Measurements from ENCODE around the gene CD47.

CD47 gene

DNA sequence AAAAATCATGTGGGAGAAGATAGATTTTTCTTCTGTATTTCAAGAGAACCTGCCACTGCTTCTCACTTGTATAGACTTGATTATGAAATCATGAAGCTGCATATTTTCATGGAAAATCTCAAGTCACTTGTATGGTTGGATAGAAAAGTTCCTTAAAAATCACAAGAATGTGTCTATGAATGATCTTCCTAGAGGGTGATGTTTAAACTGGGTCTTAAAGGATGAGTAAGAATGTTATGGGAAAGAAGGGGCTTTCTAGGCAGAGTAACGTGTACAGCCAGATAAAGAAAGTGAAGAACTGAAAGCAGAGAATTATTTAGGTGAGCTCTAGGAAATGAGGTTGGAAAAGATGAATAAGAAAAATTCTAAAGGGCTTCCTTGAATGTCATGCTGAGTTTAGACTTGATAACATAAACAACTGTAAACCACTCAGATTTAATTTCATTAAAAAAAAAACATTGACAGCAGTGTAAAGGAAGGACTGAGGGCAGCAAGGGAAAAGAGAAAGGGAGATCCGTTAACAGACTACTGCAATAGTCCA, 5.0 kb downstream of the CD47 start:
- Histone ChIP-seq H3K4me2 (ENCODE audit: insufficient read depth, low read length) (peak overlapping the region; percentile 83; the same call in 1 of the 2 replicates), H3K9me3 (ENCODE audit: insufficient read depth, low read length, severe bottlenecking) (no peaks in the 10 kb centered on the region), H3K4me1 (ENCODE audit: insufficient read depth, low read length) (peaks cover 59% of the 10 kb centered on the region), H4K20me1 (ENCODE audit: insufficient read depth, low read length) (peaks cover 48% of the 10 kb centered on the region; the same call in 1 of the 2 replicates), H3K79me2 (ENCODE audit: insufficient read depth, low read length) (peaks cover 99% of the 10 kb centered on the region), H3K27ac (ENCODE audit: low read length) (no peak overlapping the region), H3K9ac (ENCODE audit: low read depth, low read length) (no peak overlapping the region), H3K4me3 (ENCODE audit: low read depth in 1 of 2, low read length in 2 of 2) (no peak overlapping the region), H2AFZ (ENCODE audit: low read depth, low read length) (no peak overlapping the region), H3K27me3 (ENCODE audit: insufficient read depth, low read length, poor library complexity) (no peaks in the 10 kb centered on the region), H3K36me3 (ENCODE audit: insufficient read depth, low read length) (peaks cover 16% of the 10 kb centered on the region)
- DNase-seq = no peak
- no peak for TF ChIP-seq EZH2 (IDR thresholded peaks at IDR 0.05; ENCODE audit: borderline replicate concordance, low read depth, low read length, severe bottlenecking)
- TF ChIP-seq, protein P1, sequence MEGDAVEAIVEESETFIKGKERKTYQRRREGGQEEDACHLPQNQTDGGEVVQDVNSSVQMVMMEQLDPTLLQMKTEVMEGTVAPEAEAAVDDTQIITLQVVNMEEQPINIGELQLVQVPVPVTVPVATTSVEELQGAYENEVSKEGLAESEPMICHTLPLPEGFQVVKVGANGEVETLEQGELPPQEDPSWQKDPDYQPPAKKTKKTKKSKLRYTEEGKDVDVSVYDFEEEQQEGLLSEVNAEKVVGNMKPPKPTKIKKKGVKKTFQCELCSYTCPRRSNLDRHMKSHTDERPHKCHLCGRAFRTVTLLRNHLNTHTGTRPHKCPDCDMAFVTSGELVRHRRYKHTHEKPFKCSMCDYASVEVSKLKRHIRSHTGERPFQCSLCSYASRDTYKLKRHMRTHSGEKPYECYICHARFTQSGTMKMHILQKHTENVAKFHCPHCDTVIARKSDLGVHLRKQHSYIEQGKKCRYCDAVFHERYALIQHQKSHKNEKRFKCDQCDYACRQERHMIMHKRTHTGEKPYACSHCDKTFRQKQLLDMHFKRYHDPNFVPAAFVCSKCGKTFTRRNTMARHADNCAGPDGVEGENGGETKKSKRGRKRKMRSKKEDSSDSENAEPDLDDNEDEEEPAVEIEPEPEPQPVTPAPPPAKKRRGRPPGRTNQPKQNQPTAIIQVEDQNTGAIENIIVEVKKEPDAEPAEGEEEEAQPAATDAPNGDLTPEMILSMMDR (IDR thresholded peaks at IDR 0.05; ENCODE audit: borderline replicate concordance, extremely low read depth, low read length, poor library complexity, severe bottlenecking) = no peak
- ATAC-seq (ENCODE audit: insufficient read depth, low read depth) = no peak

GRCh38 chr3:108085370-108085769, 5.5 kb downstream of the CD47 start:
- DNase-seq (no peak), ATAC-seq (ENCODE audit: insufficient read depth, low read depth) (no peak)
- H3K9ac ChIP-seq (ENCODE audit: low read depth, low read length) = no peak overlapping the region
- no peak overlapping the region for H3K27ac ChIP-seq (ENCODE audit: low read length)
- H3K9me3 ChIP-seq (ENCODE audit: insufficient read depth, low read length, severe bottlenecking) = no peaks in the 10 kb centered on the region
- H3K79me2 ChIP-seq (ENCODE audit: insufficient read depth, low read length) = peaks cover 100% of the 10 kb centered on the region
- H3K36me3 ChIP-seq (ENCODE audit: insufficient read depth, low read length) = peaks cover 22% of the 10 kb centered on the region
- TF ChIP-seq, protein P1 (IDR thresholded peaks at IDR 0.05; ENCODE audit: borderline replicate concordance, extremely low read depth, low read length, poor library complexity, severe bottlenecking) = no peak
- no peak for TF ChIP-seq EZH2 (IDR thresholded peaks at IDR 0.05; ENCODE audit: borderline replicate concordance, low read depth, low read length, severe bottlenecking)
- H3K27me3 ChIP-seq (ENCODE audit: insufficient read depth, low read length, poor library complexity) = no peaks in the 10 kb centered on the region
- H3K4me3 ChIP-seq (ENCODE audit: low read depth in 1 of 2, low read length in 2 of 2) = no peak overlapping the region
- no peak overlapping the region for H2AFZ ChIP-seq (ENCODE audit: low read depth, low read length)
- peak overlapping the region; percentile 14; the same call in 1 of the 2 replicates for H3K4me2 ChIP-seq (ENCODE audit: insufficient read depth, low read length)
- peaks cover 53% of the 10 kb centered on the region; the same call in 1 of the 2 replicates for H4K20me1 ChIP-seq (ENCODE audit: insufficient read depth, low read length)
- peaks cover 59% of the 10 kb centered on the region for H3K4me1 ChIP-seq (ENCODE audit: insufficient read depth, low read length)

DNA sequence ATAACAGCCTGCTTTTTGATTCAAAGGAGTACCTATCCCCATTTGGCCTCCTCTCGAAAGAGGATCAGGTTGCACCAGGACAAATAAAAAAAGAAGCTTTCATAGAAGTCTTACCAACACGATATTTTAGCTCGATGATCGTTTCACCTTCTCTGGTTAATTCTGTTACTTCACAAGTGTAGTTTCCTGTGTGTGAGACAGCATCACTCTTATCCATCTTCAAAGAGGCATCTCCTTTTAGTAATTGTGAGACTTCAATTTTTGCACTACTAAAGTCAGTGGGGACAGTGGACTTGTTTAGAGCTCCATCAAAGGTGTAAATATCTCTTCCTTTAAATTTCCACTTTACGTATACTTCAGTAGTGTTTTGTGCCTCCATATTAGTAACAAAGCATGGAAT, 11.0 kb downstream of the CD47 start:
- Histone ChIP-seq H3K36me3 (ENCODE audit: insufficient read depth, low read length) (peaks cover 59% of the 10 kb centered on the region), H3K4me3 (ENCODE audit: low read depth in 1 of 2, low read length in 2 of 2) (no peak overlapping the region), H4K20me1 (ENCODE audit: insufficient read depth, low read length) (peaks cover 62% of the 10 kb centered on the region; the same call in 1 of the 2 replicates), H3K9me3 (ENCODE audit: insufficient read depth, low read length, severe bottlenecking) (no peaks in the 10 kb centered on the region), H2AFZ (ENCODE audit: low read depth, low read length) (no peak overlapping the region), H3K4me2 (ENCODE audit: insufficient read depth, low read length) (no peak overlapping the region), H3K79me2 (ENCODE audit: insufficient read depth, low read length) (peaks cover 100% of the 10 kb centered on the region), H3K27ac (ENCODE audit: low read length) (no peak overlapping the region), H3K27me3 (ENCODE audit: insufficient read depth, low read length, poor library complexity) (no peaks in the 10 kb centered on the region), H3K4me1 (ENCODE audit: insufficient read depth, low read length) (peaks cover 23% of the 10 kb centered on the region), H3K9ac (ENCODE audit: low read depth, low read length) (no peak overlapping the region)
- no peak for ATAC-seq (ENCODE audit: insufficient read depth, low read depth)
- TF ChIP-seq EZH2 (IDR thresholded peaks at IDR 0.05; ENCODE audit: borderline replicate concordance, low read depth, low read length, severe bottlenecking) = no peak
- TF ChIP-seq, protein P1 (IDR thresholded peaks at IDR 0.05; ENCODE audit: borderline replicate concordance, extremely low read depth, low read length, poor library complexity, severe bottlenecking) = no peak
- no peak for DNase-seq

All from DND-41 (cell line).